Measurements from ENCODE around the gene LIPM. TPM values are rescaled to one million over a fixed set of nuclear protein-coding genes. Genes with fewer than 3 reads are reported as not detected.

Gene LIPM
- total and polyA plus RNA-seq, 4 donors = not detected

DNA sequence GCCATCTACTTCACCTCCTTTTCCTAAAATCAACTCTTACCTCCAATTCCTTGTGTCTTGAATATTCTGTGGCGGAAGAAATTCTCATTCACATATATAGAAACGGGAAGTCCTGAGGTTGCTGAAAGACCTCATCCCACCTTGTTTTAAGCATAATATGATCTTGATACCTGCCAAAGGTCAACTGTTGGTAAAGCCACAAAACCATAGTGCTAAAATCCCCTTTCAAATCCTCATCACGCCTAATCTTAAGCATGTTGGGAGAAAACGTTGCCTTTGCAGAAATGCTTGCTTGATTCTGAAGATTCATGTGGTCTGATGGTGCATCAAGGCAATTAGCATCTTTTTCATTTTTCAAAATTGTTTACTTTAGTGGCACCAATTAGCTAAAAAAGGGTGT, 40.6 kb downstream of the LIPM start:
- Histone ChIP-seq H3K9me3 (ENCODE audit: control insufficient read depth in 4 of 4, insufficient read depth in 3 of 4, low read length in 3 of 4) (no peaks in the 10 kb centered on the region), H3K4me3 (no peak overlapping the region), H3K9ac (ENCODE audit: insufficient read depth in 1 of 2, low read length in 2 of 2) (no peak overlapping the region), H3K27me3 (ENCODE audit: control insufficient read depth in 3 of 3, insufficient read depth in 3 of 3, low read length in 2 of 3) (no peaks in the 10 kb centered on the region), H3K4me1 (ENCODE audit: control insufficient read depth in 5 of 5, insufficient read depth in 5 of 5, low read length in 5 of 5) (no peaks in the 10 kb centered on the region), H3K36me3 (ENCODE audit: control insufficient read depth in 4 of 4, insufficient read depth in 4 of 4, low read length in 4 of 4) (no peaks in the 10 kb centered on the region), H3K27ac (ENCODE audit: low read depth in 1 of 2, low read length in 1 of 2) (no peak overlapping the region)
- TF ChIP-seq, protein P1, sequence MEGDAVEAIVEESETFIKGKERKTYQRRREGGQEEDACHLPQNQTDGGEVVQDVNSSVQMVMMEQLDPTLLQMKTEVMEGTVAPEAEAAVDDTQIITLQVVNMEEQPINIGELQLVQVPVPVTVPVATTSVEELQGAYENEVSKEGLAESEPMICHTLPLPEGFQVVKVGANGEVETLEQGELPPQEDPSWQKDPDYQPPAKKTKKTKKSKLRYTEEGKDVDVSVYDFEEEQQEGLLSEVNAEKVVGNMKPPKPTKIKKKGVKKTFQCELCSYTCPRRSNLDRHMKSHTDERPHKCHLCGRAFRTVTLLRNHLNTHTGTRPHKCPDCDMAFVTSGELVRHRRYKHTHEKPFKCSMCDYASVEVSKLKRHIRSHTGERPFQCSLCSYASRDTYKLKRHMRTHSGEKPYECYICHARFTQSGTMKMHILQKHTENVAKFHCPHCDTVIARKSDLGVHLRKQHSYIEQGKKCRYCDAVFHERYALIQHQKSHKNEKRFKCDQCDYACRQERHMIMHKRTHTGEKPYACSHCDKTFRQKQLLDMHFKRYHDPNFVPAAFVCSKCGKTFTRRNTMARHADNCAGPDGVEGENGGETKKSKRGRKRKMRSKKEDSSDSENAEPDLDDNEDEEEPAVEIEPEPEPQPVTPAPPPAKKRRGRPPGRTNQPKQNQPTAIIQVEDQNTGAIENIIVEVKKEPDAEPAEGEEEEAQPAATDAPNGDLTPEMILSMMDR (IDR thresholded peaks at IDR 0.05; ENCODE audit: control extremely low read depth, extremely low read depth) = no peak
- ATAC-seq (ENCODE audit: insufficient read depth, low FRiP score) (no peak), DNase-seq (no peak)
- WGBS, 2 donors = 93 to 97% methylated on average over 4 of the region's 4 CpGs

DNA sequence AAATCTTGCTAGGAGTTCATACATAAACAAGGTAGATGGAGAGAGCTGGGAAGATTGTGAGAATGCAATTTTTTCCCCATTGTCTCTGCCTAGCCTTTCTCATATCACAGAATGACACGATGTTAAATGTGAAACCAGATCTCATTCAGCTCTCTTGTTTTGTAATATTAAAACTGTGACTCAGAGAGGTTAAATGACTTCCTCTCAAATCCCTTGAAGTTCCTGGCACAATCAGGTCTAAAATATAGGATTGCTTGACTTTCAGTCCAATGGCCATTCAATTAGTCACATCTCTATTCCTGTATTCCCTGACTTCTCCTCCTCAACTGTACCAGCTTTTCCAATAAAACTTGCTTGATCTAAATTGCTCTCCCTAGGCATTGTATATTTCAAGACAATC, 46.0 kb downstream of the LIPM start:
- Histone ChIP-seq H3K27me3 (ENCODE audit: control insufficient read depth in 3 of 3, insufficient read depth in 3 of 3, low read length in 2 of 3) (no peaks in the 10 kb centered on the region), H3K9me3 (ENCODE audit: control insufficient read depth in 4 of 4, insufficient read depth in 3 of 4, low read length in 3 of 4) (no peaks in the 10 kb centered on the region), H3K27ac (ENCODE audit: low read depth in 1 of 2, low read length in 1 of 2) (no peak overlapping the region), H3K4me1 (ENCODE audit: control insufficient read depth in 5 of 5, insufficient read depth in 5 of 5, low read length in 5 of 5) (peaks cover 0 to 10% (median 0%) of the 10 kb centered on the region in 5 donors), H3K9ac (ENCODE audit: insufficient read depth in 1 of 2, low read length in 2 of 2) (no peak overlapping the region), H3K4me3 (no peak overlapping the region), H3K36me3 (ENCODE audit: control insufficient read depth in 4 of 4, insufficient read depth in 4 of 4, low read length in 4 of 4) (no peaks in the 10 kb centered on the region)
- 2 to 6% methylated on average over 1 of the region's 1 CpG for WGBS, 2 donors
- TF ChIP-seq, protein P1 (IDR thresholded peaks at IDR 0.05; ENCODE audit: control extremely low read depth, extremely low read depth) = no peak
- DNase-seq (peak in 1 of 3 donors; percentile 61), ATAC-seq (ENCODE audit: insufficient read depth, low FRiP score) (no peak)

GRCh38 chr10:88849234-88849633, 46.7 kb downstream of the LIPM start:
- Histone ChIP-seq H3K36me3 (ENCODE audit: control insufficient read depth in 4 of 4, insufficient read depth in 4 of 4, low read length in 4 of 4) (no peaks in the 10 kb centered on the region), H3K9ac (ENCODE audit: insufficient read depth in 1 of 2, low read length in 2 of 2) (no peak overlapping the region), H3K9me3 (ENCODE audit: control insufficient read depth in 4 of 4, insufficient read depth in 3 of 4, low read length in 3 of 4) (no peaks in the 10 kb centered on the region), H3K27ac (ENCODE audit: low read depth in 1 of 2, low read length in 1 of 2) (no peak overlapping the region), H3K27me3 (ENCODE audit: control insufficient read depth in 3 of 3, insufficient read depth in 3 of 3, low read length in 2 of 3) (no peaks in the 10 kb centered on the region), H3K4me3 (no peak overlapping the region), H3K4me1 (ENCODE audit: control insufficient read depth in 5 of 5, insufficient read depth in 5 of 5, low read length in 5 of 5) (peaks cover 0 to 11% (median 4%) of the 10 kb centered on the region in 5 donors)
- 90 to 92% methylated on average over 1 of the region's 1 CpG for WGBS, 2 donors
- TF ChIP-seq, protein P1 (IDR thresholded peaks at IDR 0.05; ENCODE audit: control extremely low read depth, extremely low read depth) = no peak
- ATAC-seq (ENCODE audit: insufficient read depth, low FRiP score) (no peak), DNase-seq (no peak)

- H3K4me1 ChIP-seq (ENCODE audit: control insufficient read depth in 5 of 5, insufficient read depth in 5 of 5, low read length in 5 of 5) = peaks cover 0 to 17% (median 7%) of the 10 kb centered on the region in 5 donors
- 83 to 84% methylated on average over 1 of the region's 1 CpG for WGBS, 2 donors
- H3K36me3 ChIP-seq (ENCODE audit: control insufficient read depth in 4 of 4, insufficient read depth in 4 of 4, low read length in 4 of 4) = no peaks in the 10 kb centered on the region
- H3K27ac ChIP-seq (ENCODE audit: low read depth in 1 of 2, low read length in 1 of 2) = no peak overlapping the region
- no peak for DNase-seq
- ATAC-seq (ENCODE audit: insufficient read depth, low FRiP score) = no peak
- TF ChIP-seq, protein P1 (IDR thresholded peaks at IDR 0.05; ENCODE audit: control extremely low read depth, extremely low read depth) = no peak
- H3K9me3 ChIP-seq (ENCODE audit: control insufficient read depth in 4 of 4, insufficient read depth in 3 of 4, low read length in 3 of 4) = no peaks in the 10 kb centered on the region
- H3K27me3 ChIP-seq (ENCODE audit: control insufficient read depth in 3 of 3, insufficient read depth in 3 of 3, low read length in 2 of 3) = no peaks in the 10 kb centered on the region
- H3K4me3 ChIP-seq = no peak overlapping the region
- no peak overlapping the region for H3K9ac ChIP-seq (ENCODE audit: insufficient read depth in 1 of 2, low read length in 2 of 2)
Observed at GRCh38 chr10:88850712-88851111, 48.2 kb downstream of the LIPM start.
